GM12878 (cell line): Measurements from ENCODE around the gene HERPUD1. TPM values are rescaled to one million over a fixed set of nuclear protein-coding genes. Genes with fewer than 3 reads are reported as not detected.

Source experiments
- CEBPZ ChIP-seq: fragments of 150-350 bp; IDR thresholded peaks from 2 replicates; pipeline ENCODE4 v1.6.1; 2016; ENCODE audit warnings: low read depth, low read length
- CHD1 ChIP-seq: IDR thresholded peaks from 2 replicates; pipeline ENCODE4 v1.6.1; 2012; ENCODE audit warnings: low read depth, low read length, improper control_type of control experiment
- CREM ChIP-seq: IDR thresholded peaks from 2 replicates; pipeline ENCODE4 v1.6.1; 2014; ENCODE audit warnings: antibody characterized with exemption, low read depth
- EGR1 ChIP-seq, 2 experiments: IDR thresholded peaks; 1 replicate in 1 of 2; 2 replicates in 1 of 2; pipeline ENCODE4 v1.6.1; 2011 to 2012; ENCODE audit warnings: low read depth in 2 of 2, low read length in 2 of 2, borderline replicate concordance in 1 of 2, mild to moderate bottlenecking in 1 of 2, moderate library complexity in 1 of 2
- MAX ChIP-seq: IDR thresholded peaks from 2 replicates; pipeline ENCODE4 v1.6.1; 2012; ENCODE audit warnings: low read depth, low read length, improper control_type of control experiment
- MEF2A ChIP-seq: IDR thresholded peaks from 2 replicates; pipeline ENCODE4 v1.6.1; 2011; ENCODE audit warnings: low read depth, mild to moderate bottlenecking, low read length, moderate library complexity; ENCODE audit not compliant: insufficient read depth
- POLR2AphosphoS5 ChIP-seq: IDR thresholded peaks from 2 replicates; pipeline ENCODE4 v1.6.1; 2011; ENCODE audit warnings: mild to moderate bottlenecking, low read length, inconsistent platforms
- RB1 ChIP-seq: fragments of 450-650 bp; formaldehyde crosslinking; IDR thresholded peaks from 2 replicates; pipeline ENCODE4 v1.6.1; 2017; ENCODE audit warnings: mild to moderate bottlenecking, borderline replicate concordance
- RBBP5 ChIP-seq: fragments of 200-600 bp; sonication (generic); conservative IDR thresholded peaks from 2 replicates; pipeline ENCODE4 v1.6.1; 2016
- RCOR1 ChIP-seq: conservative IDR thresholded peaks from 2 replicates; pipeline ENCODE4 v1.6.1; 2012; ENCODE audit warnings: low read depth, low read length, improper control_type of control experiment
- STAT3 ChIP-seq: IDR thresholded peaks from 2 replicates; pipeline ENCODE4 v1.6.1; 2011; ENCODE audit warnings: low read depth, low read length, improper control_type of control experiment
- SUPT20H ChIP-seq: IDR thresholded peaks from 2 replicates; pipeline ENCODE4 v1.6.1; 2011; ENCODE audit warnings: low read depth, mild to moderate bottlenecking, low read length, moderate library complexity, borderline replicate concordance; ENCODE audit not compliant: control insufficient read depth
- TAF1 ChIP-seq: IDR thresholded peaks from 2 replicates; pipeline ENCODE4 v1.6.1; 2011; ENCODE audit warnings: mild to moderate bottlenecking, low read depth, low read length, borderline replicate concordance
- ZNF207 ChIP-seq: fragments of 450-650 bp; IDR thresholded peaks from 2 replicates; pipeline ENCODE4 v1.6.1; 2014; ENCODE audit warnings: antibody characterized with exemption, mild to moderate bottlenecking, borderline replicate concordance
- ZNF622 ChIP-seq: fragments of 450-650 bp; IDR thresholded peaks from 2 replicates; pipeline ENCODE4 v1.6.1; 2017; ENCODE audit warnings: mild to moderate bottlenecking, inconsistent platforms
- polyA plus RNA-seq, 11 experiments: library from polyadenylated mRNA; depleted of rRNA in 4 of 11; unstranded in 6 of 11; stranded (reverse) in 5 of 11; fragments of >200 nt; fragmentation: Nextera tagmentation in 4 of 11; fragmentation: Illumina TruSeq in 1 of 11; extraction: Ambion mirVana in 4 of 11; extraction: Trizol in 1 of 11; gene quantifications; 1 replicate in 1 of 11; 2 replicates in 10 of 11; pipeline versions ENCODE4 v1.2.1 to v1.2.3, GENCODE V29; 2011 to 2016; ENCODE audit warnings: inconsistent platforms in 2 of 11, missing spikeins in 2 of 11, low read depth in 1 of 11
- total RNA-seq, 4 experiments: library from RNA; depleted of rRNA in 3 of 4; stranded (reverse); fragments of >200 nt in 3 of 4; fragmentation: Illumina TruSeq in 1 of 4; extraction: Trizol in 1 of 4; gene quantifications; 2 replicates each; pipeline versions ENCODE4 v1.2.1 to v1.2.3, GENCODE V29; 2013 to 2021
- TF ChIP-seq, protein P1 (sequence below): fragments of 450-650 bp; IDR thresholded peaks from 2 replicates; pipeline ENCODE4 v1.6.1; 2018; ENCODE audit warnings: mild to moderate bottlenecking, low read depth, moderate library complexity; ENCODE audit not compliant: partially characterized antibody
- TF ChIP-seq, protein P2 (sequence below): IDR thresholded peaks from 2 replicates; pipeline ENCODE4 v1.6.1; 2011; ENCODE audit warnings: mild to moderate bottlenecking, low read depth, low read length, moderate library complexity; ENCODE audit not compliant: insufficient replicate concordance
- TF ChIP-seq, protein P3 (sequence below): fragments of 450-650 bp; IDR thresholded peaks from 2 replicates; pipeline ENCODE4 v1.6.1; 2016; ENCODE audit warnings: mild to moderate bottlenecking

Gene HERPUD1
- total and polyA plus RNA-seq, 10 of the 15 experiments (the other 5 are each of a cell fraction or from before 2014, with no cell fraction given), result 32.6 to 212 (median 122) TPM

- TF ChIP-seq, protein P1, sequence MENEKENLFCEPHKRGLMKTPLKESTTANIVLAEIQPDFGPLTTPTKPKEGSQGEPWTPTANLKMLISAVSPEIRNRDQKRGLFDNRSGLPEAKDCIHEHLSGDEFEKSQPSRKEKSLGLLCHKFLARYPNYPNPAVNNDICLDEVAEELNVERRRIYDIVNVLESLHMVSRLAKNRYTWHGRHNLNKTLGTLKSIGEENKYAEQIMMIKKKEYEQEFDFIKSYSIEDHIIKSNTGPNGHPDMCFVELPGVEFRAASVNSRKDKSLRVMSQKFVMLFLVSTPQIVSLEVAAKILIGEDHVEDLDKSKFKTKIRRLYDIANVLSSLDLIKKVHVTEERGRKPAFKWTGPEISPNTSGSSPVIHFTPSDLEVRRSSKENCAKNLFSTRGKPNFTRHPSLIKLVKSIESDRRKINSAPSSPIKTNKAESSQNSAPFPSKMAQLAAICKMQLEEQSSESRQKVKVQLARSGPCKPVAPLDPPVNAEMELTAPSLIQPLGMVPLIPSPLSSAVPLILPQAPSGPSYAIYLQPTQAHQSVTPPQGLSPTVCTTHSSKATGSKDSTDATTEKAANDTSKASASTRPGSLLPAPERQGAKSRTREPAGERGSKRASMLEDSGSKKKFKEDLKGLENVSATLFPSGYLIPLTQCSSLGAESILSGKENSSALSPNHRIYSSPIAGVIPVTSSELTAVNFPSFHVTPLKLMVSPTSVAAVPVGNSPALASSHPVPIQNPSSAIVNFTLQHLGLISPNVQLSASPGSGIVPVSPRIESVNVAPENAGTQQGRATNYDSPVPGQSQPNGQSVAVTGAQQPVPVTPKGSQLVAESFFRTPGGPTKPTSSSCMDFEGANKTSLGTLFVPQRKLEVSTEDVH, result peak; percentile 73
- no peak for TF ChIP-seq RBBP5
- TF ChIP-seq RB1, result 0 out of 2 replicates have a peak, but pooled peaks have one; percentile 42
- TF ChIP-seq MEF2A, result peak; percentile 76; the same call in 1 of the 2 replicates
- peak; percentile 22; the same call in 1 of the 2 replicates for TF ChIP-seq POLR2AphosphoS5
- TF ChIP-seq STAT3, result 0 out of 2 replicates have a peak, but pooled peaks have one; percentile 38
- TF ChIP-seq RCOR1, result 0 out of 2 replicates have a peak, but pooled peaks have one; percentile 53
- no peak for TF ChIP-seq CEBPZ
- TF ChIP-seq EGR1 (IDR thresholded peaks at IDR 0.05; ENCODE audit: borderline replicate concordance in 1 of 2, low read depth in 2 of 2, low read length in 2 of 2), result no peak
- TF ChIP-seq, protein P2, sequence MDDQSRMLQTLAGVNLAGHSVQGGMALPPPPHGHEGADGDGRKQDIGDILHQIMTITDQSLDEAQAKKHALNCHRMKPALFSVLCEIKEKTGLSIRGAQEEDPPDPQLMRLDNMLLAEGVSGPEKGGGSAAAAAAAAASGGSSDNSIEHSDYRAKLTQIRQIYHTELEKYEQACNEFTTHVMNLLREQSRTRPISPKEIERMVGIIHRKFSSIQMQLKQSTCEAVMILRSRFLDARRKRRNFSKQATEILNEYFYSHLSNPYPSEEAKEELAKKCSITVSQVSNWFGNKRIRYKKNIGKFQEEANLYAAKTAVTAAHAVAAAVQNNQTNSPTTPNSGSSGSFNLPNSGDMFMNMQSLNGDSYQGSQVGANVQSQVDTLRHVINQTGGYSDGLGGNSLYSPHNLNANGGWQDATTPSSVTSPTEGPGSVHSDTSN, result no peak
- no peak for TF ChIP-seq CHD1
- no peak for TF ChIP-seq ZNF622
- TF ChIP-seq, protein P3, sequence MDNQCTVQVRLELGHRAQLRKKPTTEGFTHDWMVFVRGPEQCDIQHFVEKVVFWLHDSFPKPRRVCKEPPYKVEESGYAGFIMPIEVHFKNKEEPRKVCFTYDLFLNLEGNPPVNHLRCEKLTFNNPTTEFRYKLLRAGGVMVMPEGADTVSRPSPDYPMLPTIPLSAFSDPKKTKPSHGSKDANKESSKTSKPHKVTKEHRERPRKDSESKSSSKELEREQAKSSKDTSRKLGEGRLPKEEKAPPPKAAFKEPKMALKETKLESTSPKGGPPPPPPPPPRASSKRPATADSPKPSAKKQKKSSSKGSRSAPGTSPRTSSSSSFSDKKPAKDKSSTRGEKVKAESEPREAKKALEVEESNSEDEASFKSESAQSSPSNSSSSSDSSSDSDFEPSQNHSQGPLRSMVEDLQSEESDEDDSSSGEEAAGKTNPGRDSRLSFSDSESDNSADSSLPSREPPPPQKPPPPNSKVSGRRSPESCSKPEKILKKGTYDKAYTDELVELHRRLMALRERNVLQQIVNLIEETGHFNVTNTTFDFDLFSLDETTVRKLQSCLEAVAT, result 0 out of 2 replicates have a peak, but pooled peaks have one; percentile 37
- TF ChIP-seq MAX, result peak; percentile 31; the same call in 1 of the 2 replicates
- 0 out of 2 replicates have a peak, but pooled peaks have one; percentile 21 for TF ChIP-seq ZNF207
- TF ChIP-seq SUPT20H, result no peak
- peak; percentile 89 for TF ChIP-seq CREM
- no peak; the same call in 1 of the 2 replicates for TF ChIP-seq TAF1
Measured at GRCh38 chr16:56911771-56912571, 20.0 kb upstream of the HERPUD1 start (continued).
